Duodenal mucosa (tissue), 2 donors: ENCODE results near the gene PARN.
"Not testable (repeated sequence)": the region's sequence is repeated elsewhere in the genome, so short reads cannot be mapped to it uniquely, and the experiment has no call there.

Experiments used
- H3K27ac ChIP-seq: one replicate; pipeline ENCODE4 v1.7.0; 2013; ENCODE audit warnings: low read depth, low read length
- H3K27me3 ChIP-seq, 2 donors: one replicate each; pipeline ENCODE4 v1.7.0; 2013; ENCODE audit warnings: low read length in 2 of 2, control low read depth in 1 of 2; ENCODE audit not compliant: insufficient read depth in 2 of 2, control insufficient read depth in 1 of 2
- H3K36me3 ChIP-seq, 2 donors: one replicate each; pipeline ENCODE4 v1.7.0; 2013; ENCODE audit warnings: low read length in 2 of 2, control low read depth in 1 of 2; ENCODE audit not compliant: insufficient read depth in 2 of 2, control insufficient read depth in 1 of 2
- H3K4me1 ChIP-seq, 2 donors: one replicate each; pipeline ENCODE4 v1.7.0; 2013; ENCODE audit warnings: low read length in 2 of 2, control low read depth in 1 of 2; ENCODE audit not compliant: insufficient read depth in 2 of 2, control insufficient read depth in 1 of 2
- H3K4me3 ChIP-seq, 2 donors: one replicate each; pipeline ENCODE4 v1.7.0; 2013; ENCODE audit warnings: low read length in 2 of 2, low read depth in 1 of 2
- H3K9ac ChIP-seq, 2 donors: one replicate each; pipeline ENCODE4 v1.7.0; 2013; ENCODE audit warnings: low read length in 2 of 2, low read depth in 1 of 2
- H3K9me3 ChIP-seq, 2 donors: one replicate each; pipeline ENCODE4 v1.7.0; 2013; ENCODE audit warnings: low read length in 2 of 2, control low read depth in 1 of 2; ENCODE audit not compliant: control insufficient read depth in 1 of 2

Gene PARN

DNA sequence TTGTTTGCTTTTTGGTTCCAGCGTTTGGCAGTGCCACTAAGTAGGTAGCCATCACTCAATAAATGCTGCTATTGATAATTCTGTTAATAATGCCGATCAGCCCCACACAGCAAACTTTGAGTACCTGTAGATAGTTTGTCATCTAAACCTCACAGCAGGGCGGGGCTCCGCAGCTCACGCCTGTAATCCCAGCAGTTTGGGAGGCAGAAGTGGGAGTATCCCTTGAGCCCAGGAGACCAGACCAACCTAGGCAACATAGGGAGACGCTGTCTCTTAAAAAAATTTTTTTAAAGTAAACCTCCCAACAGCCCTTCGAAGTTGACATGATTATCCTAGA lies 4.3 kb upstream of the PARN start:
- Histone ChIP-seq H3K27ac (peak overlapping the region; percentile 70), H3K4me1 (peaks cover 34 to 38% of the 10 kb centered on the region in 2 donors), H3K9me3 (no peaks in the 10 kb centered on the region), H3K4me3 (peak overlapping the region; percentile 94), H3K9ac (peak overlapping the region; percentile 43 to 99), H3K36me3 (peaks cover 0 to 10% of the 10 kb centered on the region in 2 donors), H3K27me3 (no peaks in the 10 kb centered on the region)

GRCh38 chr16:14632693-14633569 lies 2.9 kb upstream of the PARN start, which contains the start of gene BFAR:
BFAR (plus strand) TSS chr16:14632951; CDS start chr16:14644347, 11,396 bp downstream.
- Histone ChIP-seq H3K9ac (peak within 1 kb of the TSS; percentile 99), H3K36me3 (peaks cover 0 to 1% of the 10 kb centered on the region in 2 donors), H3K4me3 (peak within 1 kb of the TSS; percentile 94), H3K9me3 (no peaks in the 10 kb centered on the region), H3K4me1 (peaks cover 40 to 45% of the 10 kb centered on the region in 2 donors), H3K27ac (peak within 1 kb of the TSS; percentile 98), H3K27me3 (no peaks in the 10 kb centered on the region)

GRCh38 chr16:14630620-14631330 lies 715 bp upstream of the PARN start:
- not testable (repeated sequence) for H3K9me3 ChIP-seq, H3K27me3 ChIP-seq
- Histone ChIP-seq H3K27ac (peak overlapping the region; percentile 80), H3K4me1 (peaks cover 30 to 40% of the 10 kb centered on the region in 2 donors), H3K36me3 (peaks cover 7 to 11% of the 10 kb centered on the region in 2 donors), H3K9ac (peak overlapping the region in 1 of 2 donors; percentile 56), H3K4me3 (peak overlapping the region; percentile 78 to 93)

- Histone ChIP-seq H3K27ac (peak overlapping the region; percentile 80), H3K9me3 (no peaks in the 10 kb centered on the region), H3K27me3 (no peaks in the 10 kb centered on the region), H3K9ac (peak overlapping the region; percentile 84 to 89), H3K36me3 (peaks cover 7 to 17% of the 10 kb centered on the region in 2 donors), H3K4me3 (peak overlapping the region; percentile 78 to 93), H3K4me1 (peaks cover 18 to 28% of the 10 kb centered on the region in 2 donors)
These were observed 495 bp downstream of the PARN start for GRCh38 chr16:14629612-14629918.

GRCh38 chr16:14628806-14629611 lies 1.1 kb downstream of the PARN start:
- peak overlapping the region; percentile 84 to 89 for H3K9ac ChIP-seq
- H3K36me3 ChIP-seq, result peaks cover 7 to 18% of the 10 kb centered on the region in 2 donors
- peaks cover 13 to 22% of the 10 kb centered on the region in 2 donors for H3K4me1 ChIP-seq
- H3K27ac ChIP-seq, result peak overlapping the region; percentile 80
- no peaks in the 10 kb centered on the region for H3K9me3 ChIP-seq
- H3K27me3 ChIP-seq, result no peaks in the 10 kb centered on the region
- peak overlapping the region; percentile 78 to 93 for H3K4me3 ChIP-seq

- Histone ChIP-seq H3K9me3 (no peaks in the 10 kb centered on the region), H3K4me3 (no peak overlapping the region), H3K36me3 (peaks cover 10 to 28% of the 10 kb centered on the region in 2 donors), H3K9ac (no peak overlapping the region), H3K27ac (no peak overlapping the region), H3K4me1 (peaks cover 13 to 14% of the 10 kb centered on the region in 2 donors), H3K27me3 (no peaks in the 10 kb centered on the region)
These were observed 3.0 kb downstream of the PARN start for GRCh38 chr16:14627078-14627477.

DNA sequence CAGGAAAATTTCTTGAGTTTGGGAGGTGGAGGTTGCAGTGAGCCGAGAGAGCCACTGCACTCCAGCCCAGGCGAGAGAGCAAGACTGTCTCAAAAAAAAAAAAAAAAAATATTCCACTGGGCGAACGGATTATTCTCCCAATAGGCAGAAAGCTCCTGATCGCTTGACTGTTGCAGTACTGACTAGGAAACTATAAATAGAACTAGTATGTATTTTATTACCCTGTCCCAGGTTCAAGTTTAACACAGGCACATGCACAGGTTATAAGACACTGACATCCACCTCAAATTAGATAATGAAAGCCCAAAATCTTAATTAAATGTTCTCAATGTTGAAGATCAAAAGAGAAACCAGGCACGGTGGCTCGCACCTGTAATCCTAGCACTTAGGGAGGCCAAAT lies 11.5 kb downstream of the PARN start:
- Histone ChIP-seq H3K27me3 (no peaks in the 10 kb centered on the region), H3K9me3 (no peaks in the 10 kb centered on the region), H3K36me3 (peaks cover 8 to 57% of the 10 kb centered on the region in 2 donors), H3K9ac (no peak overlapping the region), H3K4me1 (no peaks in the 10 kb centered on the region), H3K27ac (no peak overlapping the region), H3K4me3 (no peak overlapping the region)

- Histone ChIP-seq H3K27me3 (no peaks in the 10 kb centered on the region), H3K4me1 (no peaks in the 10 kb centered on the region), H3K27ac (no peak overlapping the region), H3K9ac (no peak overlapping the region), H3K9me3 (no peaks in the 10 kb centered on the region), H3K4me3 (no peak overlapping the region), H3K36me3 (peaks cover 11 to 55% of the 10 kb centered on the region in 2 donors)
These were observed 13.8 kb downstream of the PARN start for GRCh38 chr16:14616280-14616679.

DNA sequence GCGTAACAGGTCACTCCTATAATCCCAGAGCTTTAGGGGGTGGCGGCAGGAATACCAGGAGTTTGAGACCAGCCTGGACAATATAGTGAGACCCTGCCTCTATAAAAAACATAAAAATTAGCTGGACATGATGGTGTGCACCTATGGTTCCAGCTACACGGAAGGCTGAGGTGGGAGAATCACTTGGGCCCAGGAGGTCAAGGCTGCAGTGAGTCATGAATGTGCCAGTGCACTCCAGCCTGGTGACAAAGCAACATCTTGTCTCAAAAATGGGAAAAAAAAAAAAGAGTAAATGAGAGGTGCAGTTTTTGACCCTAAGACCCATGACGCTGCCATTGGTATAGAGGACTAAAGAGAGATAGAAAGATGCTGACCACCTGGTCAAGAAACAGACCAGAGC lies 16.1 kb downstream of the PARN start:
- Histone ChIP-seq H3K4me1 (no peaks in the 10 kb centered on the region), H3K9me3 (no peaks in the 10 kb centered on the region), H3K27ac (no peak overlapping the region), H3K36me3 (peaks cover 14 to 61% of the 10 kb centered on the region in 2 donors), H3K9ac (no peak overlapping the region), H3K4me3 (no peak overlapping the region), H3K27me3 (no peaks in the 10 kb centered on the region)
